Measurements from ENCODE around the gene TBCK. TPM values are rescaled to one million over a fixed set of nuclear protein-coding genes. Genes with fewer than 3 reads are reported as not detected.

The TBCK gene
- 2.2 to 3.2 TPM (median 2.7 TPM) in 5 replicates for total RNA-seq (2022; extraction: Qiagen RNA extraction)

DNA sequence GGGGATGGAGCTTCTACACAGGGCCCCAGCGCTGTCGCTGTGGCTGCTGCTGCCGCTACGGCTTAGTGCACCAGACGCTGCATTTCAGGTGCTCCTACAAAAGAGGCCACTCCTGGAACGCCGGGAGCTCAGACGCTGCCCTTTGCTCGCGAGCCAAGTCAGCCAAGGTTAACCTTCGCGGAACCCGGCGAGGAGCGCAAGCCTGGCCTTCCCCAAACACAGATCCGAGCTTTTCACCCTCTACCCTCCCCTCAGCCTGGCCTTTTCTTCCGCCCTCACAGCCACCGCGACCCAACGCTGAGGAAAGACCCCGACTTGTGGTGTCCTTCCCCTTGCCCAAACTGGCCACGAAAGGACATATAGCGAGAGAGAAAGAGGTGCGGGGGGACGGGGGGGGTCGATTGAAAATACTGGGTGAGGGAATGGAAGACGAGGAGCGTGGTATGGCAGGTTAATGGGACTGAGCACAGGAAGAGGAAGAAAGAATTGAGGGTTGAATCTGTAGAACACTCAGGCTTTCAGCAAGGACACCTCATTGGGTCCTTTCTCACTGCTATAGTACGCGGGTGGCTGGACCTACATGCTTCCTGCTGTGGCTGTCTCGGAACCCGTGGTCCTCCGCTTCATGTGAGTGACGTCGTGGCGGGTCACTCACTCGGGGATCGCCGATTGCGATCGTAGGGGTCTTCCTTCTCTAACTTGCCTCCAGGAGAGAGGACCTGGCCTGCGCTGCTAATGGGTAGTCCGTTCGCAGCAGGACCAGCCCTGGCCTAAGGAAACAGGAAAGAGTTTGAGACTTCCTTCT lies at the start of gene TBCK, which contains the start of gene AIMP1:
TSS of gene TBCK (minus strand) at position 242 of the 805 bp plus-strand sequence. CDS start 7,249 bp downstream, outside the sequence.
TSS of gene AIMP1 (plus strand) at position 583 of the 805 bp plus-strand sequence. CDS start 8,460 bp downstream, outside the sequence.

Other genes with a start within 250 kb of the TBCK start
- 36.0 to 48.1 TPM (median 46.9 TPM) in 5 replicates for gene AIMP1, start 341 bp upstream of the TBCK start, total RNA-seq (2022; extraction: Qiagen RNA extraction)
- not detected in 5 replicates for gene GIMD1, start 52.6 kb upstream of the TBCK start, total RNA-seq (2022; extraction: Qiagen RNA extraction)

All from A549 treated with dexamethasone at 1 μM for 4 hours (cell line).